Mucosa of gallbladder (tissue), 1 donor: ENCODE data around the gene PHF12. TPM values are rescaled to one million over a fixed set of nuclear protein-coding genes. Genes with fewer than 3 reads are reported as not detected.
"Not testable (repeated sequence)": the region's sequence is repeated elsewhere in the genome, so short reads cannot be mapped to it uniquely, and the experiment has no call there.

Experiments used
- DNase-seq: peaks from one replicate; pipeline ENCODE4 v3.0.0-alpha.2; 2020; ENCODE audit warnings: low spot score
- total RNA-seq: library from RNA; stranded (reverse); gene quantifications from one replicate; pipeline ENCODE4 v1.2.1, GENCODE V29; 2021
- donor health status: DM: no; HTN: no; CAD: no.

The PHF12 gene
- total RNA-seq, 1 donor from 2014 or later: 44.5 TPM

DNA sequence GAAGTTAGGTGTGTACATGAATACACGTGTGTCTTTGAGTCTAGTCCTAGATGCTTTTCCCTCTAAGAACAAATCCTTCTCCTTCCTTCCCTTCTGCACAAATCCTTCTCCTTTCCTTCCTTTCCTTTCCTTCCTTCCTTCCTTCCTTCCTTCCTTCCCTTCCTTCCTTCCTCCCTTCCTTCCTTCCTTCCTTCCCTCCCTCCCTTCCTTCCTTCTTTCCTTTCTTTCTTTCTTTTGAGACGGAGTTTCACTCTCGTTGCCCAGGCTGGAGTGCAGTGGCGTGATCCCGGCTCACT is 47.8 kb downstream of the PHF12 start:
- DNase-seq: not testable (repeated sequence)

- DNase-seq: peak; percentile 90
Measured at GRCh38 chr17:28902819-28903545, 48.3 kb downstream of the PHF12 start, which contains the start of gene DHRS13. Gene DHRS13, minus strand, starts transcription at chr17:28903079. Its CDS starts 135 bp downstream, at chr17:28902944.

- no peak for DNase-seq
Measured at GRCh38 chr17:28901866-28902818, 49.2 kb downstream of the PHF12 start.

DNA sequence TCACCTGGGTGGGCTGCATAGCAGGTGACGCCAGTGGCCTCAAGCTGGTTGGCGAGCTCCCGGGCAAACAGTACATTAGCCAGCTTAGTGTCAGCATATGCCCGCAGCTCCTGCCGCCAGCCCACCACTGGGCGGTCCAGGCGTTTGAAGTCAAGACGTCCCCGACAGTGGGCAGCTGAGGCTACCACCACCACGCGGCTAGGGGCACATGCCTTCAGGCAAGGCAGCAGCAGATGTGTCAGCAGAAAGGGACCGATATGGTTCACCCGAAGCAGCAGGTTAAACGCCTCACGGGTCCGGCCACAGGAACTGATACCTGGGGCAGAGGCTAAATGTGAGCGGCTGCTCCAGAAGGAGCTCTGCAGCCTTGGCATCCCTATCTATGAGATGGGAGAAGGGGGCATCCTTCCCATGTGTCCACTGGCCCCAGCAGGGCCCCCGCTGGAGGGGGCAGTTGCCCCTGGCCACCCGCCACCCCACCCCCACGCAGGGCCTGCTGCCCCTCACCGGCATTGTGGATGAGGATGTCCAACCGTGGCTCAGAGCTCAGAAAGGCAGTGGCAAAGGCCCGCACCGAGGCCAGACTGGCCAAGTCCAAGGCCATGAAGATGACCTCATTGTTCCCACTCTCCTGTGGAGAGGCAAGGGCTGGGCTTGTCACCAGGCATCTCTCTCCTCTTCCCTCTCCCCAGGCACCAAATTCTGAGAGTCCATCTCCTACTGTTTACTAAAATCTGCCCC is 50.2 kb downstream of the PHF12 start:
- no peak for DNase-seq

GRCh38 chr17:28899212-28899815 is 52.0 kb downstream of the PHF12 start:
- DNase-seq: no peak

- DNase-seq: no peak
Measured at GRCh38 chr17:28898527-28898955, 52.8 kb downstream of the PHF12 start.

DNA sequence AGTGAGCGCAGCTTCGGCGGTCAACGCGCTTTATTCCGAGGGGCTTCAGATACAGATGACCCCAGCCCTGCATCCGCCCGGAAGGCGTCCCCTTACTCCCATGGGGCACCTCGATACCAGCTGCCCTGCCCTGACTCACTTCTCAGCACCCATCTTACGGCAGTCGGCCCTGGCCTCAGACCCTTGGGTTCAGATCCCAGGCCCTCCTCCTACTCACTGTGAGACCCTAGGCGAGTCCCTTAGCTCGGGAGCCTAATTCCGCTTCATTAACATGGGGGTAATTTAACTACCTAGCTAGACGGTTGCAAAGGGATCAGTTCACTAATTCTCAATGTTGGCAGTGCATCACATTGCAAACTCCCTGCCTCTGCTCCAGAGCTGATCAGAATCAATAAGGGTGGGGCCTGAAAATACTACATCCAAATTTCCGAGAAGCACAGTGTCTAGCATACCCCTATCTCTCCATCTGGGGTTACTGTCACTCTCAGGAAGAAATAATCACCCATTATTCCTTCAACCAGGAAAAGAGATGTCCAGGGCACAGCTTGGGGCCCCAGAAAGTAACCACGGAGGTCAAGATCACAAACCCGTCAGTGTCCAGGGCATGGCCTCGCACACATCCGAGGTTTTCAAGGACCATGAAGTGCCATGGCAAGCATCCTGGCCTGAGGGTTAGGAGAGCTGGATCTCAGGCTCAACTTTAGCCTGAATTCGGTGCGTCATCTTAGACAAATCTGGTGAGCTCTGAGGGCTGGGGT is 53.4 kb downstream of the PHF12 start:
- peak; percentile 22 for DNase-seq

GRCh38 chr17:28896884-28897768 is 54.2 kb downstream of the PHF12 start, which contains the start of gene FLOT2:
Gene FLOT2, minus strand, starts transcription at chr17:28897733. Its CDS starts 159 bp downstream, at chr17:28897574.
- DNase-seq: peak; percentile 30

DNA sequence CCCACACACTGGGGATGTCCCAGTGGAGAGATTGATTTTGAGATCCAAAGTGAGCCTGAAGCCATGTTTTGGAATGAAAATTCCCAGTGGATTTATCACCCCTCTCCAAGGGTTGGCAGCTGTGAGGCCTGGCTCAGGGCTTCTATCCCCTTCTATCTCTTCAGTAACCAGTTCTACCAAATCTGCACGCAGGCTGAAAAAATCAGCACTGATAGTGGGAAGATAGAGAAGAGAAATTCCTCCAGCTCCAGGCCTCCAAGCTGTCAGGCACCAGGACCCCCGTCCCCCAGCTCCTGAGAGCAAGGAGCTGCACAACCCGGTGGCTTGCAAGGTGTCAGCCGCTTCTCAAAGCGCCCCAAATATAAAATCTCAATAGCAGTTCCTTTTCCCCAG is 54.8 kb downstream of the PHF12 start:
- DNase-seq: no peak

DNA sequence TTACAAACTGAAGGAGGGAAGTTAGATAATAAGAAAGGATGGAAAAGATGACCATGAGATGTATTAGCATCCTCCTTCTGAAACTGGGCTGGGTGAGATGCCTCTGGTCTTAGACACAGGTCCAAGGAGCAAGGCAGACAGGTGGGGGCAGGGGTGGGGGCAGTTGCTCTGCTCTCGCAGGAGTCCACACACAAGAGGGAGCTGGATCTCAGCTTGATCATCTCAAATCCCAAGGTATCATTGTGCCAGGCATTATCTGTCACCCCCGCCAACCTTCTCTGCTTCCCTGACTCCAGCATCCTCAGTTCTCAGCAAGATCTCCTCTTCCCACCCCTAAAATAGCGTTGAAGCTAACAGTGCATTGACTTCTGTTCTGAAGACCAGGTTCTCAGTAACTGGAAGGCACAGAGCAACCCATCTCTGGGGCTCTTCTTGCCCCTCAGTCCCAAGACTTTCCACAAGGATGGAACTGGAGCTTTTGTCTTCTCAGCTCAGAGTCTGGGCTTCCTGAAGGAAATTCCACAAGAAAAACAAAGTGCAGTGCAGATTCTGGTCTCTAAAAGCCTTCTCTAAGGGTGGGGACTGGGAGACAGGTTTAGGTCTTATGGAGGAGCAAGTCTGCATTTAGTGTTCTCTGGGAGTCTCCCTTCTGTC is 55.4 kb downstream of the PHF12 start:
- DNase-seq: no peak

GRCh38 chr17:28893248-28894183 is 57.8 kb downstream of the PHF12 start:
- not testable (repeated sequence) for DNase-seq

DNA sequence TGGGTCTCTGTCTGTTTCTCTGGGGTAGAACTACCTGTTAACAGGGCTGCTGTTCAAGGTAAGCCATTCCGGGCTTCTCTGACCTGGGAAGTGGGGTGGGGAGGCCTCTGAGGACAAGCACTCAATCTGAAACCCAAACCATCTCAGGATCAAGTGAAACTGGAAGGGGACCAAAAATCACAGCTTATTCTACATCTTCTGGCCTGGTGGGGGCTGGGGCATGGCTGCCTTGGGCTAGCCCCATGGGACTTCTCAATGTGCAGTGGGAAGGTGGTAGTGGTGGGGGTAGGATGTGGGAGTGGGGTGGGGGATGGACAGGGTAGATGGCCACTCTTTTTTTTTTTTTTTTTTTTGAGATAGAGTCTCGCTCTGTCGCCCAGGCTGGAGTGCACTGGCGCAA is 59.3 kb downstream of the PHF12 start:
- no peak for DNase-seq

DNA sequence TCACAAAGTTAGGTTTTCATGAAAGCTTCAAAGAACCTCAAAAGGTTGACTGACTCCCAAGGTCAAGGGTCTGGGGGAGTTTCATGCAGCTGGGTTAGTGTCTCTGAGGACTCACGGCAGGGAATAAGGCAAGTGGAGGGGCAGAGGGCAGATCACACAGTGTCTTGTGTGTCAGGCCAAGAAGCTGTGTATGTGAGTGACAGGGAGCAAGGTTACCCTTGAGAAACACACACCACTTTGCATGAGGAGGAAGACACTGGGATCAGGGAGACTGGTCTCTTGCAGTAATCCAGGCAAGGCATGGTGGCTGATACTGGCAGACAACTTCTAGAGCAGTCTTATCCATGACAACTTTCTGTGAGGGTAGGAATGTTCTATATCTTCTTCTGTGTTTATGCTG is 60.1 kb downstream of the PHF12 start:
- no peak for DNase-seq

- DNase-seq: no peak
Measured at GRCh38 chr17:28889996-28890395, 61.3 kb downstream of the PHF12 start.

GRCh38 chr17:28888832-28889231 is 62.5 kb downstream of the PHF12 start:
- no peak for DNase-seq

GRCh38 chr17:28887871-28888471 is 63.3 kb downstream of the PHF12 start:
- no peak for DNase-seq

- no peak for DNase-seq
Measured at GRCh38 chr17:28885951-28886350, 65.4 kb downstream of the PHF12 start.

GRCh38 chr17:28885363-28885762 is 66.0 kb downstream of the PHF12 start:
- DNase-seq: no peak
